Gastrocnemius medialis (tissue), 4 donors: ENCODE data around the gene OSGIN1.

Experiments used
- CTCF ChIP-seq, 5 experiments: fragments of 450-650 bp in 3 of 5; fragments of 200-600 bp in 2 of 5; sonication (generic) in 2 of 5; IDR thresholded peaks in 4 of 5; conservative IDR thresholded peaks in 1 of 5; 1 replicate in 4 of 5; 2 replicates in 1 of 5; pipeline ENCODE4 v1.5.1; 2016 to 2019; ENCODE audit warnings: antibody characterized with exemption in 5 of 5, mild to moderate bottlenecking in 3 of 5, moderate library complexity in 3 of 5
- POLR2A ChIP-seq, 2 donors: fragments of 450-650 bp; IDR thresholded peaks; one replicate each; pipeline ENCODE4 v1.6.1; 2017; ENCODE audit warnings: antibody characterized with exemption in 2 of 2, mild to moderate bottlenecking in 2 of 2, moderate library complexity in 2 of 2

- no peak for TF ChIP-seq CTCF (IDR thresholded peaks at IDR 0.05 in 4 of 5, conservative IDR thresholded peaks at IDR 0.05 in 1 of 5)
- no peak for TF ChIP-seq POLR2A (IDR thresholded peaks at IDR 0.05)
Observed at GRCh38 chr16:83957296-83957855, 4.3 kb downstream of the OSGIN1 start.
